Right cardiac atrium (tissue), 5 donors: ENCODE results near the gene GINS2. TPM values are rescaled to one million over a fixed set of nuclear protein-coding genes. Genes with fewer than 3 reads are reported as not detected.

Source experiments
- ATAC-seq, 2 donors: fragments of 200-7000 bp; cut with Tn5 transposase; one replicate each; pipeline versions ENCODE4 v1.8.0 to v1.9.1; 2020; ENCODE audit warnings: moderate library complexity in 2 of 2, mild to moderate bottlenecking in 1 of 2
- DNase-seq, 3 donors: peaks; one replicate each; pipeline ENCODE4 v3.0.0-alpha.2; 2020
- H3K27ac ChIP-seq: one replicate; pipeline ENCODE4 v1.5.1; 2013; ENCODE audit warnings: mild to moderate bottlenecking, low read length, control low read depth, moderate library complexity
- H3K27me3 ChIP-seq: one replicate; pipeline ENCODE4 v1.6.1; 2013; ENCODE audit not compliant: control insufficient read depth, insufficient read depth
- H3K4me1 ChIP-seq: one replicate; pipeline ENCODE4 v1.6.1; 2013; ENCODE audit warnings: low read length; ENCODE audit not compliant: control insufficient read depth, insufficient read depth
- H3K4me3 ChIP-seq: one replicate; pipeline ENCODE4 v1.5.1; 2013; ENCODE audit warnings: low read length, control low read depth
- H3K9me3 ChIP-seq: one replicate; pipeline ENCODE4 v1.6.1; 2013; ENCODE audit warnings: low read length; ENCODE audit not compliant: control insufficient read depth
- WGBS: extraction: QIAGEN DNeasy Blood & Tissue Kit; methylation state at CpG from one replicate; pipeline ENCODE4 v1.1.7; 2013; 5-methylcytosine and 5-hydroxymethylcytosine counted together
- intact Hi-C, 4 donors: fragments of 100-400 bp; cut with DNase I; formaldehyde crosslinking; loops; one replicate each; pipeline versions ENCODE4 v1.11.0 to v1.14.0; 2022 to 2023
- polyA plus RNA-seq: library from polyadenylated mRNA; stranded (reverse); fragments of 200-250 nt; gene quantifications from one replicate; pipeline ENCODE4 v1.2.3, GENCODE V29; 2013
- total RNA-seq, 4 donors: library from RNA; stranded (reverse); fragmentation: NEBNext Ultra II Directional; extraction: Animal tissue kit (Norgen Biotek cat#: 25700); gene quantifications; one replicate each; pipeline ENCODE4 v1.2.1, GENCODE V29; 2021
- donor health status: healthy with polysubstance abuse.
- donor health status: DM: no; HTN: yes; CAD: no.
- donor health status: DM: no; HTN: no; CAD: no.
- donor health status: DM: no; HTN: yes; CAD: no; lungs with severe emphysema.
- donor health status: DM: yes; HTN: yes; CAD: no.

Gene GINS2
- total and polyA plus RNA-seq, 5 donors = 0.23 to 1.1 (median 0.37) TPM

DNA sequence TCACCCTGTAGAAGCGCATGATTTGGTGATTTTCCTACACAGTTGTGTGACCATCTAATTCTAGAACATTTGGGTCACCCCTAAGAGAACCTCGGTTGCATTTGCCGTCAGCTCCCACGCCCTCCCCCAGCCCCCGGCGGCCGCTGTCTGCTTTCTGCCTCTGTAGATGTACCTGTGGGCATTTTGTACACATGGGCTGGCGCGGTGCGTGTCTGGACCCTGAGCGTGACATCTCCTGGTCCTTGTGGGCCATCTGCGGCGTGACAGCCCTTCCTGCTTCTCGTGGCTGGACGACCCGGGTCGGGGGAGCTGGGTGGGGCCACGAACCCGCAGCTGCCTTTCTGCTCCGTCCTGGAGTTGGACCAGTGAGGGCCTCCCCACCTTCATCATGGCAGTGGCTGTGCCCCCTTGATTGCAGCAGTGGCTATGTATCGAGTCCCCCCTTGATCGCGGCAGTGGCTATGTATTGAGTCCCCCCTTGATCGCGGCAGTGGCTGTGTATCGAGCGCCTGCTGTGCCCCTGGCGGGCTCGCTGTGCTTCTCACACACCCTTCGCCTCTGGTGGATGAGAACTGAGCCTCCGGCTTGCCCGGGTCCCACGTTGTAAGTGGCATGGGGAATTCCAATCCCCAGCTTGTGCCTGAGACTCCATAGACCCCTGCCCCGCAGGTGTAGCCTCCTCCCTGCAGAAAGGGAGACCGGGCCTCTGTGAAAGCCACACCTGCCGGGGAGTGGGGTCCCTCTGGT, 51.5 kb downstream of the GINS2 start:
- no peaks in the 10 kb centered on the region for H3K9me3 ChIP-seq
- H3K27me3 ChIP-seq = no peaks in the 10 kb centered on the region
- H3K27ac ChIP-seq = peak overlapping the region; percentile 24
- H3K4me3 ChIP-seq = no peak overlapping the region
- no peak for DNase-seq
- peaks cover 3% of the 10 kb centered on the region for H3K4me1 ChIP-seq
- intact Hi-C loops = no loop called here
- WGBS = 91% methylated on average over 36 of the region's 36 CpGs
- no peak for ATAC-seq

DNA sequence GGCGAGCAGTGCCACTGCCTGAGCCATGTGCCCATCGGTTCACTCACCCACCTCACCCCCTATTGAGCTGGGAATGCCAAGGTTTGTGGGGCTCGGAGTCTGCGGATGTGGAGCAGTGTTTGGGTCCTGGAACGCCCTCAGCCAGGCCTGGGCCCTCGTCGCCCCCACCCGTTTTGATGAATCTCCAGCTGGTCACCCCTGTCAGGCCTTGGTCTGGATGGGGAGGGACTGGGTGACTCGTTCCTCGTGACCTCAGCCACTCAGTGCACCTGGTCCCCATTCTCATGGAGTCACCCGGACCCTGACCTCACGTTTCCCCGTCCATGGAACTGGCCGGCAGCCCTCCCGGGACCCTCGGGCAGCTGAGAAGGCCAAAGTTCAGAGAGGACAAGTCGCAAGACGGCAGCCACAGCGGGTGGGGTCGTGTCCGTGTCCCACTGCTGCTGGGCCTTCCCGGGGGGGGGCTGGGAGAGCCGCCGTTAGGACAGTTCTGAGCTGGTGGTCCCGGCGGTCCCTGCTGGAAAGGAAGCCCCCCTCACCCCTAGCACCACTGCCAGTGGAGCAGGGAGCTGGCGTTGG, 52.4 kb downstream of the GINS2 start:
- Histone ChIP-seq H3K4me1 (peaks cover 3% of the 10 kb centered on the region), H3K9me3 (no peaks in the 10 kb centered on the region), H3K4me3 (no peak overlapping the region), H3K27me3 (no peaks in the 10 kb centered on the region), H3K27ac (no peak overlapping the region)
- 91% methylated on average over 27 of the region's 27 CpGs for WGBS
- DNase-seq (no peak), ATAC-seq (no peak)
- intact Hi-C loops = no loop called here

DNA sequence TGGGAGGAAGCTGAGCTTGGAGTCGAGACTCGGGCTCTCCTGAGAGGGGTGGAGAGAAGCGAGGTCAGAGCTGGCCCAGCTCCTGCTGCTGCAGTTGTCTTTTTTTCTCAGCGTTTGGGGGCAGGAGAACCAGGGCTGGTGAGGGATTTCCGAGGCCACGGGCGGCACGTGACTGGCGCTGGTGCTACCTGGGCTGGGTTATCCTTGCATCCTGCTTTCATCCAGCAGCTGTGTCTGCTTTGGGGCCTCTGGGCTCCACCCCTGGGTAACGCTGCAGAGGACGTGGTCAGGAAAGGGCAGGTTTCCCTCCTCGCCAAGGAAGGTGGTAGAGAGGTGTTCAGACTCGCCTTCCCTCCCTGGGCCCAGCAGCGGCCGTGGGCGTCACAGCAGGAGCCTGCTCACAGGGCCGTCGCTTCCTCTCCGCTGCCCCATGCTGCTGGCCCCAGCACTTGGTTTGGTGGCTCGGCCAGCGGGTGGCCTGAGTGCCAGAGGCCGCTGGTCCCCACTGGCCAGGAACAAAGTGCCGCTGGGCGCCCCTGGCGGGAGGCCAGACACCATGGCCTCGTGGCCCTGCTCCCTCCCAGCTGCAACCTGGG, 53.1 kb downstream of the GINS2 start:
- Histone ChIP-seq H3K27ac (no peak overlapping the region), H3K9me3 (no peaks in the 10 kb centered on the region), H3K27me3 (no peaks in the 10 kb centered on the region), H3K4me1 (peaks cover 3% of the 10 kb centered on the region), H3K4me3 (no peak overlapping the region)
- 84% methylated on average over 26 of the region's 26 CpGs for WGBS
- ATAC-seq (no peak), DNase-seq (no peak)
- intact Hi-C loops = no loop called here

DNA sequence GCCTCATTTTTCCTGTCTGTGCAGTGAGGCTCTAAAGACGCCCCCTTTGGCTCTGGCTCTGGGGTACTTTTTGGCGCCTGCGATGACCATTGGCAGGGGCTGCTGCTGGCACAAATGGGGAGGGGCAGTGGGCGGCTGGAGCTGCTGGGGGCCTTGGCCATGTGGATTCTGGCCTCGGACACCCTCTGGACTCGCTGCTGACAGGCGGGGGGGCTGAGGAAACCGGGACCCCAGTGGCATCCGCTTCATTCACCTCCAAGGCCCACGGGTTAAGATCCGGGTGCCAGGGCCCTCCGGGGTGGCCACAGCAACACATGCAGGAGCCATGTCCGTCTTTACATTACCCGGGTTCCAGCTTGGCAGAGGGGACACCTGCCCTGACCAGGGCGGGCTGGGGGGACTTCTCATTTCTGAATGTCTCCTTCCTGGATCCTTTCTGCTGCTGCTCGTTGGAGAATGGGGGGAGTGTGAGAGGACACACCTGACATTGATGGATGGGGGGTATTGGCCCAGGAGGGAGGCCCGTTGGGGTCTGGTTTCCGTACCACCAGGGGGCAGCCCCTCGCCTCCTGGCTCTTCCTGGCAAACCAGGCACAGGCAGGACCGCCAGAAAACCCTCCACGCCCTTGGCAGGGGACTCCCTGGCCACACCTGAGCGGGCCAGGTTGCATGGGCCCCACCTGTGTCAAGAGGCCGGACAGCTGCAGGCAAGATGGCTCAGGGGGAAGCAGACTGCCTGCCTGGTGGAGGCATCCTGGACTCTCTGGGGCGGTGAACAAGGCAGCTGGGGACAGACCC, 53.8 kb downstream of the GINS2 start:
- intact Hi-C loops = no loop called here
- 81% methylated on average over 24 of the region's 24 CpGs for WGBS
- ATAC-seq = no peak
- no peaks in the 10 kb centered on the region for H3K27me3 ChIP-seq
- peaks cover 3% of the 10 kb centered on the region for H3K4me1 ChIP-seq
- H3K4me3 ChIP-seq = no peak overlapping the region
- H3K27ac ChIP-seq = no peak overlapping the region
- no peaks in the 10 kb centered on the region for H3K9me3 ChIP-seq
- DNase-seq = no peak

DNA sequence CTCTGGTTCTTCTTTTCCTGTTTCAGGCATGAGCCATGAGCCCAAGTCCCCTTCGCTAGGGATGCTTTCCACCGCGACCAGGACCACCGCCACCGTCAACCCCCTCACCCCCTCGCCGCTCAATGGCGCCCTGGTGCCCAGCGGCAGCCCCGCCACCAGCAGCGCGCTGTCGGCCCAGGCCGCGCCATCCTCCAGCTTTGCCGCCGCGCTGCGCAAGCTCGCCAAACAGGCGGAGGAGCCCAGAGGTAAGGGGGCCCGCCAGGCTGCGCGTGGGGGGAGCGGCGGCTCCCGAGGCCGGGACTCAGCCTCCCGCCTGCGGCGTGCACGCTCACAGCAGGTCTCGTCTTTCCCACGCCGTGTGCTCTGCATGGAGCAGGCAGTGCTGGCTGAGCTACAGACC, 54.9 kb downstream of the GINS2 start:
- H3K4me3 ChIP-seq = no peak overlapping the region
- H3K27me3 ChIP-seq = no peaks in the 10 kb centered on the region
- intact Hi-C loops = no loop called here
- DNase-seq (no peak), ATAC-seq (no peak)
- no peaks in the 10 kb centered on the region for H3K9me3 ChIP-seq
- peaks cover 3% of the 10 kb centered on the region for H3K4me1 ChIP-seq
- 94% methylated on average over 35 of the region's 35 CpGs for WGBS
- no peak overlapping the region for H3K27ac ChIP-seq

DNA sequence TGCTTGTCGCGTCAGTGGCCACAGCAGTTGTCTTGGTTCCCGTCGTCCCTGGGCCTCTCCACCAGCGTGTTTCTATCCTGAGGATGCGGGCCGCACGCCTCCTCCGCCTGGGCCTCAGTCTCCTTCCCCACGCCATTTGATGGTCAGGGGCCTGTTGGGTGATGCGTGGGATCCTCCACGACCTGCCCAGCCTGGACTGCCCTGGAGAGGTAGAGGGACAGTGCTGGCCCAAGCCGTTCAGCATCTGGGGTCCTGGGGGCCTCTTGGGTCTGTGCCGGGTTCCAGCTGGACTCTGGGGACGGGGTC, 55.4 kb downstream of the GINS2 start:
- 95% methylated on average over 15 of the region's 15 CpGs for WGBS
- H3K27me3 ChIP-seq = no peaks in the 10 kb centered on the region

DNA sequence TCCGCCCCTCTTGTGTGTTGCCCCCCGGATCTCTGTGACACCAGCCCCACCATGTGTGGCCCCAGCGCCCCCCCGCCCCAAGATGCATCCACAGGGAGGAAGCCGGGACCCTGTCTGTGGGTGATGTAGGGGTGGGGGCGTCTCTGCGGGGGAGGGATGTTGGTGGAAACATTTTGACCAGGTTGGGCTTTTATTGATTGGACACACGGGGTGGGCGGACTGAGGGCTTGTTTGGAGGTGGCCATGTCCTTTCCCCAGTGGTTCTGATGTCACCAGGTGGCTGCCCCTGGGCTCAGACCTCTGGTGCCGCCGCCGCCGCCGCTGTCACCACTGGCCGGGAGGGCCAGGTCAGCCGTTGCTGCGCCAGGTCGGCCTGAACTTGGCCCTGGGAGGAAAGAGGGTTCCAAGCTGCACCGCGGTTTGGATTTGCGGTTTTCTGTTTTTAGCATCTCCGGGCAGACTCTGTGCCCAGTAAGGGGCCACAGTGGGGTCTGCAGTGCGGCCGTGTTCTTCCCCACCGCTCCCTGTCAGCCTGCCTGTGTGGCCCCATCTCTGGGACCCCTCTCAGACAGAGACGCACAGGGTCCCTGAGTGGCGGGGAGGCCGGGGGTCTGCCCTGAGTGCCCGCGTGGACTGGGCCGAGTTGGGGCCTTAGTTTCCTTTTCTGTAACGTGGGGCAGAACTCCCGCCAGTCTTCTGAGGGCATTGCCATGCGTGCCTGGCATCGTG, 55.9 kb downstream of the GINS2 start:
- no peak for DNase-seq
- ATAC-seq = no peak
- H3K27ac ChIP-seq = no peak overlapping the region
- no peaks in the 10 kb centered on the region for H3K27me3 ChIP-seq
- H3K4me1 ChIP-seq = peaks cover 2% of the 10 kb centered on the region
- no peaks in the 10 kb centered on the region for H3K9me3 ChIP-seq
- 88% methylated on average over 35 of the region's 35 CpGs for WGBS
- intact Hi-C loops = no loop called here
- H3K4me3 ChIP-seq = no peak overlapping the region

More for the DNA sequence above, 55.4 kb downstream of the GINS2 start:
- Histone ChIP-seq H3K9me3 (no peaks in the 10 kb centered on the region), H3K4me1 (peaks cover 2% of the 10 kb centered on the region), H3K4me3 (no peak overlapping the region), H3K27ac (no peak overlapping the region)
- intact Hi-C loops = no loop called here
- ATAC-seq (no peak), DNase-seq (no peak)

DNA sequence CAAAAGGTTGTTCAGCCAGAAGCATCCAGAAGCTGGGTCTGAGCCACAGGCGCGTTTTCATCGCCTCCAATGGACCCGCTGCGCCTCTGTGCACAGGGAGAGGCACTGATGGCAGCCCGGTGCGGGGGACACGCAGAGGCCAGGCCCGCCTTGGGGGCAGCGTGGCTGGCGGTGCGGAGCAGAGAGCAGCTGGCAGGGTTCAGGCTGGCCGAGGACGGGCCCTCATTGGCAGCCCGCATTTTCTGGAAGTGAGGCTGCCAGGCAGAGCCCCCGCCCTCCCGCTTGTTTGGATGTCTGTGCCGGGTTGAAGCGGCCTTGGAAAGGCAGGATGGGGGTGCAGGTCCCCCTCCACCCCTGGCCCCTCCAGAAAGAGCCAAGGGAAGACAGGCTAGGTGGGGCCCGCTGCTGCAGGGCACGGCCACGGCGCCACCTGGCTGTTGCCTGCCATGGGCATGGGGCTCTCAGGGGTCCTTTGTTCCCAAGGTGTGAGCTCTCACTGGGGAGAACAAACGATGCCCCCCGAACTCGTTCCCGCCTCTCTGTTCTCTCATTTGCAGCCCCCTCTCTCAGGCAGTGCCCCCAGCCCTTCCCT, 56.9 kb downstream of the GINS2 start:
- Histone ChIP-seq H3K4me3 (no peak overlapping the region), H3K27me3 (no peaks in the 10 kb centered on the region), H3K4me1 (peaks cover 4% of the 10 kb centered on the region), H3K9me3 (no peaks in the 10 kb centered on the region), H3K27ac (no peak overlapping the region)
- intact Hi-C loops = no loop called here
- 79% methylated on average over 27 of the region's 27 CpGs for WGBS
- no peak for DNase-seq
- no peak for ATAC-seq

DNA sequence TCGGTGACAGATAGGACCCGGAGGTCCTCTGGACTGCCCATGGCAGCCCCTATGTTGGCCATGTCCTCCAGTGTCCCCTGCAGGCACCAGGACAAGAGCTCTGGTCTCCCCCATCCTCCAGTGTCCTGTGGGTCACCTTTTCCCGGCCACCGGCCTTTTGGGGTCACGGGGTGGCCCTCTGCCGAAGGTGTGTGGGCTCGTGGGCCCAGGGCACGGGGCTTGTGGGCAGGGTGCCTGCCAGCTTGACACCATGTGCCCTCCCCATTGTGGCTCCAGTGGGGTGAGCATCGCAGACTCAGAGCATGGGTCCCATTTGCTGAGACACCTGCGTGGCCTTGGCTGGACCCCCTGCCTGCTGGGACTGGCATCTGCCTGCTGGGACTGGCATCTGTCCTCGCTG, 57.5 kb downstream of the GINS2 start:
- ATAC-seq (no peak), DNase-seq (no peak)
- 92% methylated on average over 11 of the region's 11 CpGs for WGBS
- Histone ChIP-seq H3K27ac (no peak overlapping the region), H3K4me3 (no peak overlapping the region), H3K4me1 (peaks cover 4% of the 10 kb centered on the region), H3K27me3 (no peaks in the 10 kb centered on the region), H3K9me3 (no peaks in the 10 kb centered on the region)
- intact Hi-C loops = no loop called here

DNA sequence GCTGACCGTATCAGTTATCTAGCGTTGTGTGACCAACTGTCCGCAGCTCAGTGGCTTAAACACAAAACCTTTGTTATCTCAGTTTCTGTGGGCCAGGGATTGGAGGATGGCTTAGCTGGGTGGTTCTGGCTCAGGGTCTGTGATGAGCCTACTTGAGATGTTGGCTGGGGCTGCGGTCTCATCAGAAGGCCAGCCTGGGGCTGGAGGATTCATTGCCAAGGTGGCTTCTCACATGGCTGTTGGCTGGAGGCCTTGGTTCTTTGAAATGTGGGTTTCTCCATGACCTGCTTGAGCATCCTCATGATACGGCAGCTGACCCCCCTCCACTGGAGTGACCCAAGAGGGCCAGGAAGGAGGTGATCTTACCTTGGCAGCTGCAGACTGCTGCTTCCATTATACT, 58.9 kb downstream of the GINS2 start:
- H3K4me1 ChIP-seq = peaks cover 12% of the 10 kb centered on the region
- WGBS = 89% methylated on average over 5 of the region's 5 CpGs
- no peak overlapping the region for H3K27ac ChIP-seq

More for the DNA sequence above, 58.9 kb downstream of the GINS2 start:
- intact Hi-C loops = no loop called here
- no peak overlapping the region for H3K4me3 ChIP-seq
- no peaks in the 10 kb centered on the region for H3K9me3 ChIP-seq
- no peaks in the 10 kb centered on the region for H3K27me3 ChIP-seq
- ATAC-seq (no peak), DNase-seq (no peak)
